Activated T-helper 1 cell treated with anti-CD3 and anti-CD28 coated beads, Interleukin-2, amount 50 U/mL, for 16 hours (primary cell): ENCODE measurements around the gene VAV2.

Source experiments
- DNase-seq, 2 donors: peaks; one replicate each; pipeline ENCODE4 v3.0.0-alpha.2; 2020; ENCODE audit warnings: low read depth in 1 of 2, low spot score in 1 of 2

Gene VAV2

GRCh38 chr9:133861692-133862091, 130.4 kb downstream of the VAV2 start:
- DNase-seq: no peak

GRCh38 chr9:133861086-133861485, 131.0 kb downstream of the VAV2 start:
- no peak for DNase-seq

- no peak for DNase-seq
Observed at GRCh38 chr9:133858771-133859170, 133.4 kb downstream of the VAV2 start.

GRCh38 chr9:133857639-133858038, 134.5 kb downstream of the VAV2 start:
- no peak for DNase-seq

GRCh38 chr9:133856798-133857197, 135.3 kb downstream of the VAV2 start:
- DNase-seq: no peak

GRCh38 chr9:133855802-133856521, 136.2 kb downstream of the VAV2 start:
- no peak for DNase-seq

- DNase-seq: no peak
Observed at GRCh38 chr9:133855371-133855770, 136.8 kb downstream of the VAV2 start.

- DNase-seq: no peak
Observed at GRCh38 chr9:133854765-133855164, 137.4 kb downstream of the VAV2 start.

- no peak for DNase-seq
Observed at GRCh38 chr9:133854048-133854447, 138.1 kb downstream of the VAV2 start.

- no peak for DNase-seq
Observed at GRCh38 chr9:133853331-133853730, 138.8 kb downstream of the VAV2 start.

GRCh38 chr9:133852431-133852830, 139.7 kb downstream of the VAV2 start:
- no peak for DNase-seq

- no peak for DNase-seq
Observed at GRCh38 chr9:133851693-133852092, 140.4 kb downstream of the VAV2 start.

GRCh38 chr9:133850937-133851336, 141.2 kb downstream of the VAV2 start:
- no peak for DNase-seq

- DNase-seq: no peak
Observed at GRCh38 chr9:133850161-133850560, 142.0 kb downstream of the VAV2 start.

GRCh38 chr9:133849110-133849670, 142.9 kb downstream of the VAV2 start:
- DNase-seq: no peak

GRCh38 chr9:133848471-133849109, 143.5 kb downstream of the VAV2 start:
- DNase-seq: no peak

GRCh38 chr9:133846483-133847090, 145.5 kb downstream of the VAV2 start:
- DNase-seq: no peak

- DNase-seq: no peak
Observed at GRCh38 chr9:133845440-133845839, 146.7 kb downstream of the VAV2 start.

GRCh38 chr9:133844881-133845410, 147.2 kb downstream of the VAV2 start:
- no peak for DNase-seq

GRCh38 chr9:133844398-133844784, 147.7 kb downstream of the VAV2 start:
- no peak for DNase-seq

- DNase-seq: no peak
Observed at GRCh38 chr9:133843751-133844397, 148.2 kb downstream of the VAV2 start.
